Coronary artery (tissue), 2 donors: Measurements from ENCODE around the gene REPS1.

ENCODE experiments used
- DNase-seq: peaks from one replicate; pipeline ENCODE4 v3.0.0-alpha.2; 2017; ENCODE audit warnings: low spot score
- H3K27ac ChIP-seq, 2 donors: fragments of 200-600 bp; sonication (generic); one replicate each; pipeline ENCODE4 v1.5.1; 2016 to 2019
- H3K4me3 ChIP-seq: fragments of 200-600 bp; sonication (generic); 2 replicates; pipeline ENCODE4 v1.5.1; 2016; ENCODE audit warnings: mild to moderate bottlenecking, moderate library complexity
- CTCF ChIP-seq: fragments of 200-600 bp; sonication (generic); IDR thresholded peaks from one replicate; pipeline ENCODE4 v1.5.1; 2019; ENCODE audit warnings: antibody characterized with exemption

The REPS1 gene

GRCh38 chr6:138885156-138885819 is 102.8 kb downstream of the REPS1 start:
- Histone ChIP-seq H3K4me3 (no peak overlapping the region), H3K27ac (no peak overlapping the region)
- DNase-seq, result no peak
- no peak for TF ChIP-seq CTCF

DNA sequence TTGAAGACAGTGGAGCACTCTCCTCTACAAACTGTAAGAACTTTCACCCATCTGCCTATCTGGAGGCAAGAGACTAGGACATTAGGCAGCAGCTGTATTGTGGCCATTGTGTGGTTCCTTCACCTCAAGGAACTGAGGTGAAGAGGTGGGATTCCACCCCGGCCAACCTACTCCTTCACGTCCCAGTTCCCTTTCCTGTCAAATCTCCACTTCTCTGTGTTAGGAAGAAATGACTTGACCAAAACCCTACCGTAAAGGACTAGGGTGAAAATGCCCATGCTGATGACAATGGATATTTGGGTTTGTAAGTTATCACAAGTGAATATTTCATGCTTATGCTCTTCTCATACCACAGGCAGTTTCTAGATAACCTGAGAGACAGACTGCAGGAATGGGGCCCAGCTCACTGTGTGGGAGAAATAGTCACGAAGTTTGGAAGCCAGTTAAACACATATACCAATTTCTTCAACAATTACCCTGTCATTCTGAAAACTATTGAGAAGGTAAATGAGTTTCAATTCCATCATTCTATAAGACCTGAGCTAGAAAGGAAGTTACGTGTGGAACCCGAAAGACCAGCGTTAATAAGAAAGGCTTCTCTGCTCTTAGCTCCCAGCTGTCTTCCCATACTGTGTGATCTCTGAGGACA is 105.6 kb downstream of the REPS1 start:
- no peak for TF ChIP-seq CTCF
- H3K4me3 ChIP-seq, result no peak overlapping the region
- no peak overlapping the region for H3K27ac ChIP-seq
- DNase-seq, result no peak

DNA sequence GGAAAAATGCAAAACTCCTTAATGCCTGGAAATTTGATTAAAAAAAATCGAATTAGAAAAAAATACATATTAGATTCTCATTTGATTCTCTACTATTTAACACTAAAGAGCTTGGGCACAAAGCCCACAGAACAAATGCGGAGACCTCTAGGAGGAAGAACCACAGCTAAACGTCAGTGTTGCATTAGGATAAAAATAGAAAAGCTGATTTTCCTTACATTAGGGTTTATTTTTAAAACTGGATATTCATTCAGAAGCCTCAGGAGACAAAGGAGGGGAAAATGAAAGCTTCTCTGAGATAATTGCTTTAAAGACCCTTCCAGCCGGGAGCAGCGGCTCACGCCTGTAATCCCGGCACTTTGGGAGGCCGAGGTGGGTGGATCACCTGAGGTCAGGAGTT is 114.9 kb downstream of the REPS1 start:
- Histone ChIP-seq H3K4me3 (no peak overlapping the region), H3K27ac (no peak overlapping the region)
- DNase-seq, result no peak
- no peak for TF ChIP-seq CTCF

DNA sequence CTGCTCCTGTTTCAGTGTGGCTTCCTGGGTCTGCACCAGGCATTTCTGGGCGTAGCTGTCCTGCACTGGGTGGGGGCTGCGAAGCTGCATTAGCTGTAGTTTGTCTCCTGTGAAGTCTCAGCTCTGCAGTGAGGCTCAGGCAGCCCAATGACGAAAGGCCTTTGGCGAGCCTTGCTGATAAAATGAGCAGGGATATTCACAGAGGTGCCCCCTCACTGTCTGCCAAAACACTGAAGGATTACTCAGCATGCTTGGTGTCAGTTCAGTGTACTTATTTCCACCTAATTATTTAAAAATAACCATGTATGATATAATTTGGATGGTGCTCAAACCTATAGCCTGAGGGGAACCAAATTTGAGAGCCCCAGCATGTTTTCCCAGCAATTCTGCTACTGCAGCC is 118.7 kb downstream of the REPS1 start:
- no peak for TF ChIP-seq CTCF
- Histone ChIP-seq H3K27ac (no peak overlapping the region), H3K4me3 (no peak overlapping the region)
- no peak for DNase-seq

- TF ChIP-seq CTCF, result no peak
- Histone ChIP-seq H3K4me3 (no peak overlapping the region), H3K27ac (no peak overlapping the region)
- no peak for DNase-seq
Observed at GRCh38 chr6:138868181-138868580, 119.9 kb downstream of the REPS1 start.

DNA sequence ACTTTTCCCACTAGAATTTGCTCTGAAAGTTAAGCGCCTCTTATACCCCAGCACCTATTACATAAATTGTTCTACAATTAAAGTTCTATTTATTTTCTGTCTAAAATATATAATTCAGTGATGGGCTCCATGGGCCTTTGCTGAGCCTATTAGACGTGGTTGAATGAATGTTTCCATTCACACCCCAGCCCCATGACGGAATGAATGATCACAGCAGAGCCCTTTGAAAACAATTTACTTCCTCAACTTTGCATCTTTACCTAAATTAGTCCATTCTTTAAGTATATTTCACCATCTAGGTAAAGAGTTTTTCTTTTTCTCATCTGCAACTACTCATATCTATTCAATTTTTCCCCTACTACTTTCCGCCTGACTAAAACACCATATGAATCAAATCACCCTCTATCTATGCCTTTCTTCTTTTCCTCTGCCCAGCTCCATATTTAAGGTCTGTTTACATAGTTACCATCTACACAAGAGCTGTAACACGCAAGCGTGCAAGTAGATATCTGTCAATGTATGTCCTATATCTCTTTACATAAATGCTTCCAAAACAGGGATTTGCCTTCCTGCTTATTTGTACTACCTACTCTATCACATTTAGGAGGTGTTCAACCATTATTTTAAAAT is 122.5 kb downstream of the REPS1 start:
- TF ChIP-seq CTCF, result no peak
- H3K4me3 ChIP-seq, result no peak overlapping the region
- DNase-seq, result no peak
- no peak overlapping the region for H3K27ac ChIP-seq
